GM21723 (cell line): ENCODE results near the gene EXOC3.
A peak's percentile ranks its signal among the peaks of the same experiment; 100 is the strongest.

Experiments
- ATAC-seq: cut with Tn5 transposase; IDR thresholded peaks from one replicate; pipeline ENCODE4 v1.9.1; 2021; ENCODE audit warnings: mild to moderate bottlenecking, moderate library complexity; ENCODE audit not compliant: unreplicated experiment

The EXOC3 gene

DNA sequence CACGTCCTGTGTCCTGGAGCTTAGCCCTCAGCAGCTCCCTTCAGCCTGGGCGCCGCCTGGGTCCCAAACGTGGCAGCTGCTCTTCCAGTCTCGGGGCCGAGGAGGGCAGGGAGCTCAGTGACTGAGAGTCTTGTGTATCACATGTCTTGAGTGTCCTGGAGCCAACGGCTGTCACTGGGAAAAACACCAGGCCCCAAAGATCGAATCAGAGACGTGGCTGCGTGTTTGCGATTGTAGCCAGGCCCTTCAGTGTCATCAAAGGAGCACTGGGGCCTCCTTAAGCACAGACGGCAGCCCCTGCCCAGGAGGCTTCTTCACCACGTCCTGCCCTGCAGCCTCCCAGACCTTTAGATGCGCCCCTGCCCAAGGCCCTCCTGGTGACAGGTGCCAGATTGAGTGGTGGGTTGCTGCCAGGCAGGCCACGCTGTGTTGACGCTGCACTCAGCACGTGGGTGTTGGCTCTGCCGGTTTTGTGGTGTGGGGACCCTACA lies 5.7 kb upstream of the EXOC3 start:
- no peak for ATAC-seq

GRCh38 chr5:438481-438981 lies 4.4 kb upstream of the EXOC3 start:
- ATAC-seq = no peak

DNA sequence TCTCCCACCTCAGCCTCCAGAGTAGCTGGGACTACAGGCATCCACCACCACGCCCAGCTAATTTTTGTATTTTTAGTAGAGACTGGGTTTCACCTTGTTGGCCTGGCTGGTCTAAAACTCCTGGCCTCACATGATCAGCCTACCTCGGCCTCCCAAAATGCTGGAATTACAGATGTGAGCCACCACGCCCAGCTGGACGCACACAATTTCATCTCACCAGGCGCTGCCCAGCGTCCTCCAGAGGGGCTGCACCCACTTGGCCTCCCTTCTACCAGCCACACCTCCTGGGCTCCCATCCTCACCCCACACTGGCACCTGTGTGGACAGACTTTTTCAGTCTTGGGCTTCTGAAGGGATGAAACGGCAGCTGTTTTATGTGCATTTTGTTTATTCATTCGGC lies 3.8 kb upstream of the EXOC3 start:
- ATAC-seq = no peak

DNA sequence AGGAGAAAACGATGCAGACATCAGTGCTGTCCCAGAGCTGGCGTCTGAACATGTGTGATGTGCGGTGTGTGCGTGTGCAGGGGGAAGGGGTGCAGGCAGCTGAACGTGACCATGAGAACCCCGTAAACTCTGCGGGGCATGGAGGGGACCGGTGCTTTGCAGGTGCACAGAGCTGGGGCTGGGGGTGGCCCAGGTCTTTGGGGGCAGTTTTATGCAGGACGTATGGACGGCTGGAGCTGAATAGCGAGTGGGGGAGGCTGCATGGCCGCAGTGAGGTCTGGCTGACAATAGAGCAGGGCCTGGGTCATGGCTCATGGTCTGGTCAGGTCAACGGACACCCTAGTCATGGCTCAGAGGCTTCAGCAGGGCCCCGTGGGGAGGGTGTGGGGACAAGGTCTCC lies 3.3 kb upstream of the EXOC3 start:
- no peak for ATAC-seq

DNA sequence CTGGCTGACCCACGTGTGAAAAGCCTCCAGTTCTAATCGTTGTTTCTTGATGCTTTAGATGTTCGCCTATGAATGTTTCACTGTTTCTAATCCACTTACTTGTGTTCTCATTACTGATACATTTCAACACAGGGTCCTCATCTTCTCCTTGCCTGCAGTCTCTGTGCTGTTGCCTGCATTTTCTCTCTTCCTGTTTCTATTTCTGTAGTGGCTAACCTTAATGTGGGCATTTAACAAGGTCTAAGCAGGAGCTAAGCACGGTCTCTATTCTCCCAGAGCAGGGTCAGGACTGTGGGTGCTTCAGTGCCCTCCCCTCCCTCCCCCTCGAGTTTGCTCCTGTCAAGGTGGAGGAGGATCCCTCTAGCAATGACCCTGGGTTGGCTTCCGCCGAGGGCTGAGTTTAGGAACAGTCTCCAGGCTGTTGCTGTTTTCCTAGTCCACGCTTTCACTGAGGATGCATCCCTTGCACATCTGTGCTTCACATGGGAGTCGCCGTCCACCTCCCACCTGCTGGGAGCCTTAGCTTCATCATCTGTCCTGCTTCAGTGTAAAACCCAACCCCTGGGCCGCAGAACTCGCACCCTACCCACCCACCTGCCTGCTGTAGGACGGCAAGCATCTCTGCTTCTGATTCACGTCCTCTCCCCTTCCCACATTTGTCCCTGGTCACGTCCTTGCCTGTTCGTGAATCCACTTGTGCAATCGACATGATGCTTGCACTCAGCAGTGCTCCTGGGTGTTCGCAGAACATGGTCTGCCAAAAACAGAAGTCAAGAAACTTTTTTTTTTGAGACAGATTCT lies 2.4 kb upstream of the EXOC3 start:
- ATAC-seq = no peak

GRCh38 chr5:441996-442334 lies 1.0 kb upstream of the EXOC3 start:
- no peak for ATAC-seq

GRCh38 chr5:443239-444151 lies 519 bp downstream of the EXOC3 start:
- ATAC-seq = peak; percentile 17

GRCh38 chr5:444226-444625 lies 1.2 kb downstream of the EXOC3 start:
- no peak for ATAC-seq

DNA sequence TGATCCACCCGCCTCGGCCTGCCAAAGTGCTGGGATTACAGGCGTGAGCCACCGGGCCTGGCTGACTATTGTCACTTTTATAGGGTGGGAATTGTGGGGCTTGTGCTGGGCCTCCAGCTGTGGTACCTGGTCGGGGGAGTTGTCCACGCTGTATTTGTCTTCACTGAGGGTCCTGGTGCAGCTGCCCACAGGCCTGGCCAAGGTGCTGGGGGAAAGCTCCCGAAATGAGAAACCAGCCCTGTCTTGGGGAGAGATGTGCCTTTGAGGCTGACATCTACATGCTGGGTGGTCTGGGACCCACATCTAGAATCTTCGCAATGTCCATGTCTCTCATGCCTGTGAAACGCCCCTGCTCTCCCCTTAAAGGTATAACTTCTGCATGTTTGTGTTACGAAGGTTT lies 2.6 kb downstream of the EXOC3 start:
- ATAC-seq = no peak

DNA sequence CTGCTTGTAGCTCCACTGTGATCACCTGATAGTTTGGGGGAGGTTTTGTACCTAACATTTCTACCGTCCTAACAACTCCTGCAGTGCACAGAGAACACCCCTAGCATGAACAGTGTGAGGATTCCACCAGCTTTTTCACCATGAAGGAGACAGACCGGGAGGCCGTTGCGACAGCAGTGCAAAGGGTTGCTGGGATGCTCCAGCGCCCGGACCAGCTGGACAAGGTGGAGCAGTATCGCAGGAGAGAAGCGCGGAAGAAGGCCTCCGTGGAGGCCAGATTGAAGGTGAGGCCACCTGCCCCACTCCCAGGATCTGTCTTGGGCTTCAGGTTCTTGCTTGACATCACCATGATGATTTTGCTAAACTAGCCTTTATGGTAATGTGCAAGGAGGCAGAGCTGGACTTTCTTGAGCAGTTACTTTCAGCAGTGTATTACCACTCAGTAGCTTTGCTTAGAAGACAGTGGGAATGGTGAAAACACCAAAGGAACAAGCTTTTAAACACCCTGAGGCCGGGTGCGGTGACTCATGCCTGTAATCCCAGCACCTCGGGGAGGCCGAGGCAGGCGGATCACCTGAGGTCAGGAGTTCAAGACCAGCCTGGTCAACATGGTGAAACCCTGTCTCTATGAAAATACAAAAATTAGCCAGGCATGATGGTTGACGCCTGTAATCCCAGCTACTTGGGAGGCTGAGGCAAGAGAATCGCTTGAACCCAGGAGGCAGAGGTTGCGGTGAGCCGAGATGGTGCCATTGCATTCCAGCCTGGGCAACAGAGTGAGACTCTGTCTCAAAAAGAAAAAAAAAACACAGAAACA lies 3.3 kb downstream of the EXOC3 start:
- no peak for ATAC-seq

GRCh38 chr5:446883-447263 lies 3.9 kb downstream of the EXOC3 start:
- no peak for ATAC-seq

- no peak for ATAC-seq
Observed at GRCh38 chr5:447501-447900, 4.5 kb downstream of the EXOC3 start.

- no peak for ATAC-seq
Observed at GRCh38 chr5:448061-448765, 5.2 kb downstream of the EXOC3 start.

- ATAC-seq = no peak
Observed at GRCh38 chr5:448766-449090, 5.8 kb downstream of the EXOC3 start.

DNA sequence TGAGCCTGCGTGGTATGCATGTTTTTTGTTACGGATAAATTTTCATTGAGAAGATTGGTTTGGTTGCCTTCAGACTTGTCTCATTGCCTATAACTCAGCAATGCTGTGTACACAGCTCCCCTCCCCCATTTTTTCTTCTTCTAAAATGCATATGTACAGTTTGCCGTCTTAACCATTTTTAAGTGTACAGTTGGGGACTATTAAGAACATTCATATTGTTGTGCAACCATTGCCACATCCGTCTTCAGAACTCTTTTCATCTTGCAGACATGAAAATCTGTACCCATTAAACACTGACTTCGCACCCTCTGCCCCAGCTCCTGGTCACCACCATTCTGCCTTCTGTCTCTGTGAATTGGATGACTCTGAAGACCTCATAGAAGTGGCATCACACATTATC lies 6.2 kb downstream of the EXOC3 start:
- no peak for ATAC-seq

DNA sequence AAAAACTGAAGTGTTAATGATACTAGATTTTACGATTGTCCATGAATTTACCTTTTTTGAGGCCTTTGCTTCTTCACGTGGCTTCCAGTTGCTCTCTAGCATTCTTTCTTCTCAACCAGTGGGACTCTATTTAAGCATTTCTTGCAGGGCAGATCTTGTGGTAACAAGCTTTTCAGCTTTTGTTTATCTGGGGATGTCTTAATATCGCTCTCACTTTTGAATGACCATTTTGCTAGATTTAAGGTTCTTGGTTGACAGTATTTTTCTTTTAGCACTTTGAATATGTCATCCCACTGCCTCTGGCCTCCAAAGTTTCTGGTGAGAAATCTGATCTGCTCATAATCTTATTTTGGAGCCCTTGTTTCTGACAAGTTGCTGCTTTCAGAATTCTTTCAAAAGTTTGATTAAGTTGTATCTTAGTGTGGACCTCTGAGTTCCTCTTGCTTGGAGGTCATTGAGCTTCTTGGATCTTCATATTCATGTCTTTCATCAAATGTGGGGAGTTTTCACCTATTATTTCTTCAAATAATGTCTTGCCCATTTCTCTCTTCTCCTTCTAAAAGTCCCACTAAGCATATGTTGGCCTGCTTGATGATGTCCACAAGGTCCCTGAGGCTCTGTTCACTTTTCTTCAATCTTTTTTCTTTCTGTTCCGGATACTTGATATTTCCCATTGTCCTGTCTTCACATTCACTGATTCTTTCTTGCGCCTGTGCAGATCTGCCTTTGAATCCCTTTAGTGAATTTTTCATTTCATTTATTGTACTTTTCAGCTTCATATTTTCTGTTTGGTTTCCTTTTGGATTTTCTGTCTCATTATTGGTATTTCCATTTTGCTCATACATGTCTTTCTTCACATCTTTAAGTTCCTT lies 8.8 kb downstream of the EXOC3 start:
- no peak for ATAC-seq

GRCh38 chr5:452978-453710 lies 10.2 kb downstream of the EXOC3 start:
- ATAC-seq = no peak

DNA sequence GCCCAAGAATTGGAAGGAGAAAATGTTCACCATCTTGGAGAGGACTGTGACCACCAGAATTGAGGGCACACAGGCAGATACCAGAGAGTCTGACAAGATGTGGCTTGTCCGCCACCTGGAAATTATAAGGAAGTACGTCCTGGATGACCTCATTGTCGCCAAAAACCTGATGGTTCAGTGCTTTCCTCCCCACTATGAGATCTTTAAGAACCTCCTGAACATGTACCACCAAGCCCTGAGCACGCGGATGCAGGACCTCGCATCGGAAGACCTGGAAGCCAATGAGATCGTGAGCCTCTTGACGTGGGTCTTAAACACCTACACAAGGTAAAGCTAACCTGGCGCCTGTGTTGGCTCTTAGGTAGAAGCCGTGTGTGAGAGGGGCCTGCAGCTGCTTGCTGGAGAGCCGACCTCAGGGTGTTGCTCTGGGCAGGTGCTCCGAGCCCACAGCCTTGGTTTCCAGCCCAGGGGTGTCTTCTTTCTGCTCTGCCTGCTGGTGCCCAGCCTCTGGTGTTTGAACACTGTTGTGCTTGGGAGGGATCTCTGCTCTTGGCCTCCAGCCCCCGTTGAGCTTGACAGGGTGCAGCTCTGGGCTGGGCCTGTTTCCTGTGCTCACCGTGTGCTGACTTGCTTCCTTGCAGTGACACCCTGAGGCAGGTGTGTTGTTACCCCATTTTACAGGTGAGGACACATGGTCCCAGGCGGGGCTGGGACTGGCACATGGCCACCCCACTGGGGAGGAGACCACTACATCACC lies 10.9 kb downstream of the EXOC3 start:
- ATAC-seq = no peak
